Hepatocyte (in vitro differentiated cells): ENCODE results near the gene KCNJ1.

ENCODE experiments used
- CTCF ChIP-seq: fragments of 200-600 bp; sonication (generic); IDR thresholded peaks from 2 replicates; pipeline ENCODE4 v1.5.1; 2016; ENCODE audit warnings: antibody characterized with exemption, mild to moderate bottlenecking; ENCODE audit not compliant: poor library complexity
- EZH2 ChIP-seq: fragments of 200-600 bp; sonication (generic); IDR thresholded peaks from 2 replicates; pipeline ENCODE4 v1.6.1; 2016; ENCODE audit warnings: antibody characterized with exemption, mild to moderate bottlenecking, borderline replicate concordance
- EZH2phosphoT487 ChIP-seq: fragments of 200-600 bp; sonication (generic); IDR thresholded peaks from one replicate; pipeline ENCODE4 v1.6.1; 2018; ENCODE audit warnings: antibody characterized with exemption, mild to moderate bottlenecking, low read depth, moderate library complexity; ENCODE audit not compliant: unreplicated experiment, severe bottlenecking

DNA sequence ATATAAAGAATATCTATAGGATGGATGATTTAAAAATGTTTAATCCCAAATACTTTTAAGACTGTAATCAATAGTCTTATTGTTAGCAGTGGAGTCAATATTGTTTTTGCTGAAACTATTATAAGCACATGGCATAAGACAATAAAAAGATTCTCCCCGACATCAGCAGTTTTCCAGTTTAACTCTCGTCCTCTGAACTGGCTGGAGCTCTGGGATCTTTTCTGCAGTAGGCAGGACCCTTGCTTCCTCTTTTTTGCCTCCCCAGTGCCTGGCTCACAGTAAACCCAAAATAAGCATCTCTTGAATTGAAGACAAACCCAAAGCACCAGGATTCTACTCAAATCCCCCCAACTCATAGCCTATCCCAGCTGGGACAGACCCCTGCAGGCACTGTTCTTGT lies 32.9 kb downstream of the KCNJ1 start:
- TF ChIP-seq EZH2phosphoT487 (no peak), CTCF (no peak), EZH2 (no peak)
